ENCODE results near the gene IGF1R.

- no peak for TF ChIP-seq POLR2A (IDR thresholded peaks at IDR 0.05)
- TF ChIP-seq CTCF (IDR thresholded peaks at IDR 0.05) = no peak
These were observed 362.4 kb downstream of the IGF1R start for GRCh38 chr15:99010768-99011167.

Data from adrenal gland (tissue), 5 donors.